ENCODE results near the gene SLC45A1. TPM values are rescaled to one million over a fixed set of nuclear protein-coding genes. Genes with fewer than 3 reads are reported as not detected.
A peak's percentile ranks its signal among the peaks of the same experiment; 100 is the strongest.

SLC45A1 gene
- total and polyA plus RNA-seq, 2 donors = 0.09 to 1.4 TPM

- Histone ChIP-seq H3K4me1 (ENCODE audit: control insufficient read depth in 2 of 2, insufficient read depth in 2 of 2, low read length in 2 of 2) (peaks cover 0 to 22% of the 10 kb centered on the region in 2 donors), H3K9me3 (ENCODE audit: control insufficient read depth in 2 of 2, insufficient read depth in 1 of 2, low read length in 1 of 2) (no peaks in the 10 kb centered on the region), H3K4me3 (ENCODE audit: low read length in 2 of 2) (no peak overlapping the region), H3K27me3 (ENCODE audit: control insufficient read depth in 2 of 2, insufficient read depth in 1 of 2, low read length in 1 of 2) (no peaks in the 10 kb centered on the region), H3K27ac (ENCODE audit: low read depth in 1 of 2, low read length in 1 of 2) (no peak overlapping the region), H3K36me3 (ENCODE audit: control insufficient read depth in 2 of 2, insufficient read depth in 2 of 2, low read length in 1 of 2) (peaks cover 91 to 93% of the 10 kb centered on the region in 2 donors)
- 98% methylated on average over 21 of the region's 21 CpGs for WGBS
- DNase-seq (ENCODE audit: low read depth in 6 of 9, low spot score in 9 of 9) = no peak
Observed at GRCh38 chr1:8361198-8361849, 43.4 kb downstream of the SLC45A1 start.

- H3K27ac ChIP-seq (ENCODE audit: low read depth in 1 of 2, low read length in 1 of 2) = no peak overlapping the region
- H3K4me1 ChIP-seq (ENCODE audit: control insufficient read depth in 2 of 2, insufficient read depth in 2 of 2, low read length in 2 of 2) = peaks cover 0 to 28% of the 10 kb centered on the region in 2 donors
- H3K27me3 ChIP-seq (ENCODE audit: control insufficient read depth in 2 of 2, insufficient read depth in 1 of 2, low read length in 1 of 2) = no peaks in the 10 kb centered on the region
- DNase-seq (ENCODE audit: low read depth in 6 of 9, low spot score in 9 of 9) = no peak
- WGBS = 93% methylated on average over 13 of the region's 13 CpGs
- peaks cover 79 to 82% of the 10 kb centered on the region in 2 donors for H3K36me3 ChIP-seq (ENCODE audit: control insufficient read depth in 2 of 2, insufficient read depth in 2 of 2, low read length in 1 of 2)
- H3K9me3 ChIP-seq (ENCODE audit: control insufficient read depth in 2 of 2, insufficient read depth in 1 of 2, low read length in 1 of 2) = no peaks in the 10 kb centered on the region
- no peak overlapping the region for H3K4me3 ChIP-seq (ENCODE audit: low read length in 2 of 2)
Observed at GRCh38 chr1:8362701-8363101, 44.8 kb downstream of the SLC45A1 start.

GRCh38 chr1:8363186-8363766 lies 45.4 kb downstream of the SLC45A1 start:
- DNase-seq (ENCODE audit: low read depth in 6 of 9, low spot score in 9 of 9) = no peak
- H3K27me3 ChIP-seq (ENCODE audit: control insufficient read depth in 2 of 2, insufficient read depth in 1 of 2, low read length in 1 of 2) = no peaks in the 10 kb centered on the region
- peaks cover 0 to 31% of the 10 kb centered on the region in 2 donors for H3K4me1 ChIP-seq (ENCODE audit: control insufficient read depth in 2 of 2, insufficient read depth in 2 of 2, low read length in 2 of 2)
- H3K27ac ChIP-seq (ENCODE audit: low read depth in 1 of 2, low read length in 1 of 2) = peak overlapping the region in 1 of 2 donors; percentile 51
- no peak overlapping the region for H3K4me3 ChIP-seq (ENCODE audit: low read length in 2 of 2)
- WGBS = 95% methylated on average over 8 of the region's 8 CpGs
- H3K9me3 ChIP-seq (ENCODE audit: control insufficient read depth in 2 of 2, insufficient read depth in 1 of 2, low read length in 1 of 2) = no peaks in the 10 kb centered on the region
- peaks cover 74 to 76% of the 10 kb centered on the region in 2 donors for H3K36me3 ChIP-seq (ENCODE audit: control insufficient read depth in 2 of 2, insufficient read depth in 2 of 2, low read length in 1 of 2)

GRCh38 chr1:8363767-8364301 lies 45.9 kb downstream of the SLC45A1 start:
- no peak for DNase-seq (ENCODE audit: low read depth in 6 of 9, low spot score in 9 of 9)
- Histone ChIP-seq H3K4me1 (ENCODE audit: control insufficient read depth in 2 of 2, insufficient read depth in 2 of 2, low read length in 2 of 2) (peaks cover 0 to 31% of the 10 kb centered on the region in 2 donors), H3K9me3 (ENCODE audit: control insufficient read depth in 2 of 2, insufficient read depth in 1 of 2, low read length in 1 of 2) (no peaks in the 10 kb centered on the region), H3K4me3 (ENCODE audit: low read length in 2 of 2) (no peak overlapping the region), H3K27ac (ENCODE audit: low read depth in 1 of 2, low read length in 1 of 2) (peak overlapping the region in 1 of 2 donors; percentile 51), H3K27me3 (ENCODE audit: control insufficient read depth in 2 of 2, insufficient read depth in 1 of 2, low read length in 1 of 2) (no peaks in the 10 kb centered on the region), H3K36me3 (ENCODE audit: control insufficient read depth in 2 of 2, insufficient read depth in 2 of 2, low read length in 1 of 2) (peaks cover 68 to 70% of the 10 kb centered on the region in 2 donors)
- 96% methylated on average over 18 of the region's 18 CpGs for WGBS

- H3K27me3 ChIP-seq (ENCODE audit: control insufficient read depth in 2 of 2, insufficient read depth in 1 of 2, low read length in 1 of 2) = no peaks in the 10 kb centered on the region
- H3K27ac ChIP-seq (ENCODE audit: low read depth in 1 of 2, low read length in 1 of 2) = no peak overlapping the region
- 97% methylated on average over 29 of the region's 29 CpGs for WGBS
- peaks cover 0 to 31% of the 10 kb centered on the region in 2 donors for H3K4me1 ChIP-seq (ENCODE audit: control insufficient read depth in 2 of 2, insufficient read depth in 2 of 2, low read length in 2 of 2)
- DNase-seq (ENCODE audit: low read depth in 6 of 9, low spot score in 9 of 9) = no peak
- peaks cover 60 to 61% of the 10 kb centered on the region in 2 donors for H3K36me3 ChIP-seq (ENCODE audit: control insufficient read depth in 2 of 2, insufficient read depth in 2 of 2, low read length in 1 of 2)
- no peaks in the 10 kb centered on the region for H3K9me3 ChIP-seq (ENCODE audit: control insufficient read depth in 2 of 2, insufficient read depth in 1 of 2, low read length in 1 of 2)
- H3K4me3 ChIP-seq (ENCODE audit: low read length in 2 of 2) = no peak overlapping the region
Observed at GRCh38 chr1:8364528-8365442, 46.9 kb downstream of the SLC45A1 start.

- no peak overlapping the region for H3K27ac ChIP-seq (ENCODE audit: low read depth in 1 of 2, low read length in 1 of 2)
Observed at GRCh38 chr1:8365661-8366362, 47.9 kb downstream of the SLC45A1 start.

GRCh38 chr1:8367571-8368194 lies 49.8 kb downstream of the SLC45A1 start:
- no peaks in the 10 kb centered on the region for H3K27me3 ChIP-seq (ENCODE audit: control insufficient read depth in 2 of 2, insufficient read depth in 1 of 2, low read length in 1 of 2)
- no peaks in the 10 kb centered on the region for H3K9me3 ChIP-seq (ENCODE audit: control insufficient read depth in 2 of 2, insufficient read depth in 1 of 2, low read length in 1 of 2)
- H3K4me3 ChIP-seq (ENCODE audit: low read length in 2 of 2) = no peak overlapping the region
- H3K4me1 ChIP-seq (ENCODE audit: control insufficient read depth in 2 of 2, insufficient read depth in 2 of 2, low read length in 2 of 2) = peaks cover 0 to 35% of the 10 kb centered on the region in 2 donors
- DNase-seq (ENCODE audit: low read depth in 6 of 9, low spot score in 9 of 9) = no peak
- WGBS = 96% methylated on average over 8 of the region's 8 CpGs
- H3K36me3 ChIP-seq (ENCODE audit: control insufficient read depth in 2 of 2, insufficient read depth in 2 of 2, low read length in 1 of 2) = peaks cover 36 to 39% of the 10 kb centered on the region in 2 donors
- H3K27ac ChIP-seq (ENCODE audit: low read depth in 1 of 2, low read length in 1 of 2) = no peak overlapping the region

More at GRCh38 chr1:8365661-8366362, 47.9 kb downstream of the SLC45A1 start:
- Histone ChIP-seq H3K9me3 (ENCODE audit: control insufficient read depth in 2 of 2, insufficient read depth in 1 of 2, low read length in 1 of 2) (no peaks in the 10 kb centered on the region), H3K4me1 (ENCODE audit: control insufficient read depth in 2 of 2, insufficient read depth in 2 of 2, low read length in 2 of 2) (peaks cover 0 to 32% of the 10 kb centered on the region in 2 donors), H3K36me3 (ENCODE audit: control insufficient read depth in 2 of 2, insufficient read depth in 2 of 2, low read length in 1 of 2) (peaks cover 51 to 57% of the 10 kb centered on the region in 2 donors), H3K27me3 (ENCODE audit: control insufficient read depth in 2 of 2, insufficient read depth in 1 of 2, low read length in 1 of 2) (no peaks in the 10 kb centered on the region), H3K4me3 (ENCODE audit: low read length in 2 of 2) (no peak overlapping the region)
- DNase-seq (ENCODE audit: low read depth in 6 of 9, low spot score in 9 of 9) = no peak
- WGBS = 98% methylated on average over 24 of the region's 24 CpGs

- 72% methylated on average over 5 of the region's 5 CpGs for WGBS
- no peak for DNase-seq (ENCODE audit: low read depth in 6 of 9, low spot score in 9 of 9)
- Histone ChIP-seq H3K9me3 (ENCODE audit: control insufficient read depth in 2 of 2, insufficient read depth in 1 of 2, low read length in 1 of 2) (no peaks in the 10 kb centered on the region), H3K36me3 (ENCODE audit: control insufficient read depth in 2 of 2, insufficient read depth in 2 of 2, low read length in 1 of 2) (peaks cover 32 to 34% of the 10 kb centered on the region in 2 donors), H3K4me3 (ENCODE audit: low read length in 2 of 2) (no peak overlapping the region), H3K4me1 (ENCODE audit: control insufficient read depth in 2 of 2, insufficient read depth in 2 of 2, low read length in 2 of 2) (peaks cover 0 to 29% of the 10 kb centered on the region in 2 donors), H3K27me3 (ENCODE audit: control insufficient read depth in 2 of 2, insufficient read depth in 1 of 2, low read length in 1 of 2) (no peaks in the 10 kb centered on the region), H3K27ac (ENCODE audit: low read depth in 1 of 2, low read length in 1 of 2) (no peak overlapping the region)
Observed at GRCh38 chr1:8368956-8369639, 51.2 kb downstream of the SLC45A1 start.
